ENCODE measurements around the gene HSD17B3.

HSD17B3 gene

GRCh38 chr9:96192710-96193109 is 109.3 kb downstream of the HSD17B3 start:
- no peak for TF ChIP-seq TAF1 (IDR thresholded peaks at IDR 0.05; ENCODE audit: low read depth)
- TF ChIP-seq EGR1 (IDR thresholded peaks at IDR 0.05), result no peak
- no peak for TF ChIP-seq NFIC (IDR thresholded peaks at IDR 0.05)
- TF ChIP-seq TEAD4 (IDR thresholded peaks at IDR 0.05), result no peak
- TF ChIP-seq REST (IDR thresholded peaks at IDR 0.05; ENCODE audit: low read depth), result no peak
- TF ChIP-seq USF1 (IDR thresholded peaks at IDR 0.05), result no peak
- TF ChIP-seq TCF12 (IDR thresholded peaks at IDR 0.05; ENCODE audit: low read depth), result no peak
- TF ChIP-seq FOXM1 (IDR thresholded peaks at IDR 0.05; ENCODE audit: borderline replicate concordance, low read depth), result no peak
- no peak for TF ChIP-seq YY1 (IDR thresholded peaks at IDR 0.05; ENCODE audit: low read depth)
- TF ChIP-seq ZBTB7A (IDR thresholded peaks at IDR 0.05; ENCODE audit: low read depth), result no peak
- TF ChIP-seq, protein P1, sequence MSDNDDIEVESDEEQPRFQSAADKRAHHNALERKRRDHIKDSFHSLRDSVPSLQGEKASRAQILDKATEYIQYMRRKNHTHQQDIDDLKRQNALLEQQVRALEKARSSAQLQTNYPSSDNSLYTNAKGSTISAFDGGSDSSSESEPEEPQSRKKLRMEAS (IDR thresholded peaks at IDR 0.05), result no peak
- no peak for TF ChIP-seq EP300 (IDR thresholded peaks at IDR 0.05; ENCODE audit: borderline replicate concordance)
- TF ChIP-seq CEBPB (IDR thresholded peaks at IDR 0.05), result no peak
- TF ChIP-seq RAD21 (IDR thresholded peaks at IDR 0.05; ENCODE audit: low read depth), result no peak
- no peak for TF ChIP-seq CREB1 (IDR thresholded peaks at IDR 0.05; ENCODE audit: low read depth)

DNA sequence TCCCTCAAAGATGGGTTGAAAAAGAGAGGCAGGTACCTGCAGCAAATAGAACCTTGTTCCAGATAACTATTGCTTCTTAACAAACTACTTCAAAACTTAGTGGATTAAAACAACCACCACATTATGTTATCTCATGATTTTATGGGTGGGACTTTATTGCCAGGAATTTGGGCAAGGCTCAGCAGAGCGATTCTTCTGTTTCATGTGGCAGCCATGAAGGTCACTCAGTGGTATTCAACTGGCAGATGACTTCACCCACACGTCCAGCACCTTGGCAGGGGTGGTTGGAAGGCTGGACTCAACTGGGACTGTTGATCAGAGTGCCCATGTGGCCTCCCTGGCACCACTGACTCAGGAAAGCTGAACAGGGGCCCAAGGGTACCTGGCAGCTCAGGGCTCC is 112.0 kb downstream of the HSD17B3 start:
- TF ChIP-seq FOXM1 (IDR thresholded peaks at IDR 0.05; ENCODE audit: borderline replicate concordance, low read depth) (no peak), EP300 (IDR thresholded peaks at IDR 0.05; ENCODE audit: borderline replicate concordance) (no peak), EGR1 (IDR thresholded peaks at IDR 0.05) (no peak), YY1 (IDR thresholded peaks at IDR 0.05; ENCODE audit: low read depth) (no peak), CREB1 (IDR thresholded peaks at IDR 0.05; ENCODE audit: low read depth) (no peak), RAD21 (IDR thresholded peaks at IDR 0.05; ENCODE audit: low read depth) (no peak), TAF1 (IDR thresholded peaks at IDR 0.05; ENCODE audit: low read depth) (no peak), ZBTB7A (IDR thresholded peaks at IDR 0.05; ENCODE audit: low read depth) (no peak), TEAD4 (IDR thresholded peaks at IDR 0.05) (no peak)
- TF ChIP-seq, protein P1 (IDR thresholded peaks at IDR 0.05), result no peak

GRCh38 chr9:96188571-96188970 is 113.4 kb downstream of the HSD17B3 start:
- TF ChIP-seq EGR1 (IDR thresholded peaks at IDR 0.05), result no peak
- TF ChIP-seq YY1 (IDR thresholded peaks at IDR 0.05; ENCODE audit: low read depth), result no peak
- TF ChIP-seq ZBTB7A (IDR thresholded peaks at IDR 0.05; ENCODE audit: low read depth), result no peak
- no peak for TF ChIP-seq USF1 (IDR thresholded peaks at IDR 0.05)
- TF ChIP-seq RAD21 (IDR thresholded peaks at IDR 0.05; ENCODE audit: low read depth), result no peak
- TF ChIP-seq CREB1 (IDR thresholded peaks at IDR 0.05; ENCODE audit: low read depth), result no peak
- TF ChIP-seq NFIC (IDR thresholded peaks at IDR 0.05), result no peak
- TF ChIP-seq EP300 (IDR thresholded peaks at IDR 0.05; ENCODE audit: borderline replicate concordance), result no peak
- no peak for TF ChIP-seq TCF12 (IDR thresholded peaks at IDR 0.05; ENCODE audit: low read depth)
- no peak for TF ChIP-seq CEBPB (IDR thresholded peaks at IDR 0.05)
- TF ChIP-seq TAF1 (IDR thresholded peaks at IDR 0.05; ENCODE audit: low read depth), result no peak
- no peak for TF ChIP-seq FOXM1 (IDR thresholded peaks at IDR 0.05; ENCODE audit: borderline replicate concordance, low read depth)

- no peak for TF ChIP-seq RAD21 (IDR thresholded peaks at IDR 0.05; ENCODE audit: low read depth)
- TF ChIP-seq CREB1 (IDR thresholded peaks at IDR 0.05; ENCODE audit: low read depth), result no peak
- TF ChIP-seq TAF1 (IDR thresholded peaks at IDR 0.05; ENCODE audit: low read depth), result no peak
- TF ChIP-seq YY1 (IDR thresholded peaks at IDR 0.05; ENCODE audit: low read depth), result no peak
- no peak for TF ChIP-seq EGR1 (IDR thresholded peaks at IDR 0.05)
- no peak for TF ChIP-seq USF1 (IDR thresholded peaks at IDR 0.05)
- no peak for TF ChIP-seq ZBTB7A (IDR thresholded peaks at IDR 0.05; ENCODE audit: low read depth)
- TF ChIP-seq, protein P1 (IDR thresholded peaks at IDR 0.05), result no peak
- TF ChIP-seq CEBPB (IDR thresholded peaks at IDR 0.05), result no peak
- no peak for TF ChIP-seq TEAD4 (IDR thresholded peaks at IDR 0.05)
- TF ChIP-seq REST (IDR thresholded peaks at IDR 0.05; ENCODE audit: low read depth), result no peak
- no peak for TF ChIP-seq EP300 (IDR thresholded peaks at IDR 0.05; ENCODE audit: borderline replicate concordance)
- no peak for TF ChIP-seq TCF12 (IDR thresholded peaks at IDR 0.05; ENCODE audit: low read depth)
- no peak for TF ChIP-seq NFIC (IDR thresholded peaks at IDR 0.05)
- no peak for TF ChIP-seq FOXM1 (IDR thresholded peaks at IDR 0.05; ENCODE audit: borderline replicate concordance, low read depth)
Measured at GRCh38 chr9:96187151-96187555, 114.8 kb downstream of the HSD17B3 start.

GRCh38 chr9:96186591-96187011 is 115.4 kb downstream of the HSD17B3 start:
- TF ChIP-seq NFIC (IDR thresholded peaks at IDR 0.05), result no peak
- no peak for TF ChIP-seq CREB1 (IDR thresholded peaks at IDR 0.05; ENCODE audit: low read depth)
- TF ChIP-seq TEAD4 (IDR thresholded peaks at IDR 0.05), result no peak
- no peak for TF ChIP-seq RAD21 (IDR thresholded peaks at IDR 0.05; ENCODE audit: low read depth)

All from Ishikawa (cell line).